Prostate gland (tissue), 2 donors: ENCODE results near the gene LMOD2.
A peak's percentile ranks its signal among the peaks of the same experiment; 100 is the strongest.

Experiments
- CTCF ChIP-seq, 4 experiments: fragments of 200-600 bp in 2 of 4; fragments of 450-650 bp in 2 of 4; sonication (generic) in 2 of 4; IDR thresholded peaks; 1 replicate in 3 of 4; 2 replicates in 1 of 4; pipeline ENCODE4 v1.5.1; 2016 to 2019; ENCODE audit warnings: antibody characterized with exemption in 4 of 4, mild to moderate bottlenecking in 2 of 4, moderate library complexity in 2 of 4
- POLR2A ChIP-seq: fragments of 450-650 bp; IDR thresholded peaks from one replicate; pipeline ENCODE4 v1.6.1; 2016; ENCODE audit warnings: antibody characterized with exemption, mild to moderate bottlenecking
- POLR2AphosphoS5 ChIP-seq: sonication (generic); formaldehyde crosslinking; IDR thresholded peaks from one replicate; pipeline ENCODE4 v1.6.1; 2017; ENCODE audit warnings: antibody characterized with exemption

DNA sequence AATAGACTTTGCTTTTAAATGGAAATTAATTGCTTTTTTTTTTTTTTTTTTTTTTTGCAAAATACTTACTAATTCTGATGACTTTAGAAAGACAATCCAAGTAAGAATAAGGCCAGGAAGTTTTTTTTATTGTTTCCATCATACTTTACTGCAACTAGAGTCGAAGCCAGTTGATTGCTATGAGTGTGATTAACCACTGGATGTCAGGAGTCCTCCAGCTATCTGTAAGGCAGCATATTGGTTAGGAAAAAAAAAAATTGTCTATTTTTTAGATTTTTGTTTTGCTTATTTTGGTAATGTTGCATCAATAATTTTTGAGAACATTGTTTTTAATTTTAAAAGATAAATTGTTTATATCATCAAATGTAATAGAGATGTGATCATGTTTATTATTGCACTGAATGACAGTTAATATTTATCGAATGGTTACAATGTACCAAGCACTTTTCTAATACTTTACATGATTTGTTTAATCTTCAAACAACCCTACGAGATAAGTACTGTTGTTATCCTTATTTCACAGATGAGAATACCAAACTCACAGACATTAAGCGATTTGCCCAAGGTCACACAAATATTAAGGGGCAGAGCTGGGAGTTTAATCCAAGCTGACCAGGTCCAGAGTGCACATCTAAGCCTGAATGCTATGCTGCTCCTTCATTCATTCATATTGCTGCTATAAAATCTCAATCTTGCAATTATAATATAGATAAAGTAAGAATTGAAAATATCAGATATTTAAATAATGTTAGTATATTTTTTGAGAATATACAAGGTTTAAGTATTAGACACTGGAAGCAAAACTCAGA, 19.9 kb upstream of the LMOD2 start:
- TF ChIP-seq POLR2A (no peak), CTCF (IDR thresholded peaks at IDR 0.05) (peak in 2 of 4 experiments; percentile 21 to 48), POLR2AphosphoS5 (no peak)
